DMS 273 (cell line): ENCODE measurements around the gene PDSS2.
A peak's percentile ranks its signal among the peaks of the same experiment; 100 is the strongest.
"Not testable (repeated sequence)": the region's sequence is repeated elsewhere in the genome, so short reads cannot be mapped to it uniquely, and the experiment has no call there.

Experiments used
- DNase-seq: peaks from one replicate; lab custom pipeline; 2025; ENCODE audit not compliant: unreplicated experiment; lab: John Stamatoyannopoulos, UW

Gene PDSS2

DNA sequence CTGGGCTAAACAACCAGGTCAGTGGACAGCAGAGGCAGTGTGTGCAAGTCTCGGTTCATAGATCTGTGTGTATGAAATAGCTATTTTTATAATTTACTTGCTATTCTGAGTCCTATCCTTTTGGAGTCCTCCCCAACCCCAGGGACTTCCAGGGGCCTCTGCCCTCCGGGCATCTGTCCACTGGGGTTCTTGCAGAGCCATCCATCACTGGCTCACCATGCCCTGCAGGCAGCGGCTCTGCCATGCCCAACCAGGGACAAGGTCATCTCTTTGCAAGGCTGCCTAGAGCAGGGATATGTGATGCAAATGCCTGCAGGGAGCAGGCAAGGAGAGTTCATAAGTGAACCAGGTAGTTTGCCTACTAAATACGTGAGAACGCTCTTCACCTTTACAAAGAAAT lies 333.6 kb downstream of the PDSS2 start:
- no peak for DNase-seq

DNA sequence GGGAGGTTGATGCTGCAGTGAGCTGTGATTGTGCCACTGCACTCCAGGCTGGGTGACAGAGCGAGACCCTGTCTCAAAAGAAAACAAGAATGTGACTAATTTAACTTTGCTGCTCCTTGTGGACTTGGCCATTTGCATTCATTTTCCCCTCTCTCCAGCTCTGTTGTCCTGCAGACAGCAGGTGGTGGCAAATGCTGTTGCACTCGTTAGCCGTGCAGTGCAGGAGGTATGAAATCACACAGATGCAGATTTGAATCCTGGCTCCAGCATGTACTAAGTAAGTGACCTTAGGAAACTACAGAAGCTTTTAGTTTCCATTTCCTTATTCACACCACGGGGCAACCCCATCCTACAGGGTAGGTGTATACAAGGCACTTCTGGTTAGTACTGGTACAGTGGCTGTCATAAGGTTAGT lies 334.4 kb downstream of the PDSS2 start:
- DNase-seq, result peak; percentile 60

DNA sequence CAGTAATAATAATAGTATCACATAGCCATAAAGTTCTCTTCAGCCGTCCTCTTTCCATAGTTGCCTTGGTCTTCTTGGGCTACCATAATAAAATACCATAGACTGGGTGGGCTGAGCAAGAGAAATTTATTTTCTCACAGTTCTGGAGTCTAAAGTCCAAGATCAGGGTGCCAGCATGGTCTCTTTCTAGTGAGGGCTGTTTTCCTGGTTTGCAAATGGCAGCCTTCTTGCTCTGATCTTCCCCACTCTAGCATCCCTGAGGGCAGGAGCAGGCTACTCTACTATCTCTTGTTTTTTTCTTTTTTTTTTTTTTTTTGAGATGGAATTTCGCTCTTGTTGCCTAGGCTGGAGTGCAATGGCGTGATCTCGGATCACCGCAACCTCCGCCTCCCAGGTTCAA lies 335.9 kb downstream of the PDSS2 start:
- DNase-seq, result no peak

DNA sequence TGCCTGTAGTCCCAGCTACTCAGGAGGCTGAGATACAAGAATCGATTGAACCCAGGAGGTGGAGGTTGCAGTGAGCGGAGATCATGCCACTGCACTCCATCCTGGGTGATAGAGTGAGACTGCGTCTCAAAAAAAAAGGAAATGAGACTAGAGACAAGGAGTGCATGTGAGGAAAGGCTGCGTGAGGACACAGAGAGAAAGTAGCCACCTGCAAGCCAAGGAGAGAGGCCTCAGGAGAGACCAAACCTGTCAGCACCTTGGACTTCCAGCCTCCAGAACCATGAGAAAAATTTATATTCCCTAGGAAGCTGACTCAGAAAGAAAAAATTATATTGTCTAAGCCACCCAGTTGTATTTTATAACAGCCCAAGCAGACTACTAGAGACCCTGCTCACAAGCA lies 336.6 kb downstream of the PDSS2 start:
- no peak for DNase-seq

DNA sequence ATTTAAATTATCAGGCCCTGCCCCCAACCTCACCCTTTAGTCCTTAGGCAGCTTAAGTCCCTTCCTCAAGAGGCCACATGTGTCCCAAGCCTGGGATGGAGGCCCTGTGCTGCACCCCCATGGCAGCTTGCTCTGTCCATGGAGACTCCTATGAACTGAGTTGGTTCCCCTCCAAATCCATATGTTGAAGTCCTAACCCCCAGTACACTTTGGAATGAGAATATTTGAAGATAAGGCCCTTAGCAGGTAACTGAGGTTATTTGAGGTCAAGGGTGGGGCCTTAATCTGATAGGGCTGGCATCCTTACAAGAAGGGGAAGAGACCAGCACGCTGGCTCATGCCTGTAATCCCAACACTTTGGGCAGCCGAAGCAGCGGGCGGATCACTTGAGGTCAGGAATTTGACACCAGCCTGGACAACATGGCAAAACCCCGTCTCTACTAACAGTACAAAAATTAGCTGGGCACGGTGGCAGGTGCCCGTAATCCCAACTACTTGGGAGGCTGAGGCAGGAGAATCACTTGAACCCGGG lies 337.3 kb downstream of the PDSS2 start:
- DNase-seq, result no peak

DNA sequence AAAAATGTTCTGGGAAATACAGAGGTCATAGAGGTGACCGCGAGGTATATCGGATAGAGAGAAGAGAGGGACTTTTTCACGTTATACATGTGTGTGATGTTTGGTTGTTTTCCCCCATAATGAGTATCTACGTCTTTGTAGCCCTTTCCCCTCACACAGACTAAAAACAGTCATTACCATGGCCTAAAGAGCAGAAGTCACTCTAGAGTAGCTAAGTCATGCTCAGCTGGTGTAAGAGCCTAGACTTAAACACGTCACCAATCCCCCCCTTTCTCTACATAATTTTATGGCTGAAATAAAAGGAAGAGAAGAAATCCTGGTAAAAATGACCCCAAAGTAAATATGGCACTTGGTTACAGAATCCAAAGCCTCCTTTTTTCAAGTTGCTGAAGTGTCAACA lies 338.1 kb downstream of the PDSS2 start:
- DNase-seq, result no peak

DNA sequence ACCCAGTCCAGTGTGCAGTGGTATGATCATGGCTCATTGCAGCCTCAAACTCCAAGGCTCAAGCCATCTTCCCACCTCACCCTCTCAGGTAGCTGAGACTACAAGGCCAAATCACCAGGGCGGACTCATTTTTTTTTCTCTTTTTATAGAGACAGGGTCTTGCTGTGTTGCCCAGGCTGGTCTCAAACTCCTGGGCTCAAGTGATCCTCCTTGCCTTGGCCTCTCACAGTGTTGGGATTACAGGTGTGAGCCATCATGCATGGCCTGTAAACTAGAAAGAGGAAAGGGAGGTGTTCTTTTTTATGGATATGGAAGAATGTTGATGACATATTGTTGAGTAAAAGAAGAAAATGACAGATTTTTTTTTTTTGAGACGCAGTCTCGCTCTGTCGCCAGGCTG lies 339.0 kb downstream of the PDSS2 start:
- DNase-seq, result no peak

DNA sequence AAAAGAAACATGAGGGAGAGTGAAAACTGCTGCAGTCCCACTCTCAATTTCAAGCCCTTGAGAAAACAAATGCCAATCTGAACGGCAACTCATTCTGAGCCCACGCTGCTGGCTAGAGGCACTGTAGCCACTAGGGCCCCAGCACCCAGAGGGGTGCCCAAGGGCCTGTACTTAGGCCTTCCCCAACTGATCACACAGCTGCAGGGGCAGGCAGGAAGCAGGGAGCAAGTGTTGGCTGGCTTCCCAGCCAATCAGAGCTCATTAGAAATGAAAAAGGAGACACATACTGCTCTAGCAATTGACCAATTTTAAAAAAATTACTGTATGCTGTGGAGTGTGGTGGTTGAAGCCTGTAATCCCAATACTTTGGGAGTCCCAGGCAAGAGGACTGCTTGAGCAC lies 340.4 kb downstream of the PDSS2 start:
- DNase-seq, result peak; percentile 57

DNA sequence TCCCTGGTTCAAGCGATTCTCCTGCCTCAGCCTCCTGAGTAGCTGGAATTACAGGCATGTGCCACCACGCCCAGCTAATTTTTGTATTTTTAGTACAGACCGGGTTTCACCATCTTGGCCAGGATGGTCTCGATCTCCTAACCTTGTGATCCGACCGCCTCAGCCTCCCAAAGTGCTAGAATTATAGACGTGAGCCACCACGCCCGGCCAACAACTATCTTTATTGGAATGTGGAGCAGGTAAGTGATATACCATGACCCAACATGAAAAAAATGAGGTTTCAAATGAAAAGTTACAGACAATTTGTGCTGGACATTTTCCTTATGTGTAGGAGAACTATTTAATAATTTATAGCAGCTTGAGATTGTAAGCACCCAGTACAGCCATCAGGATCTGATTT lies 340.8 kb downstream of the PDSS2 start:
- not testable (repeated sequence) for DNase-seq

DNA sequence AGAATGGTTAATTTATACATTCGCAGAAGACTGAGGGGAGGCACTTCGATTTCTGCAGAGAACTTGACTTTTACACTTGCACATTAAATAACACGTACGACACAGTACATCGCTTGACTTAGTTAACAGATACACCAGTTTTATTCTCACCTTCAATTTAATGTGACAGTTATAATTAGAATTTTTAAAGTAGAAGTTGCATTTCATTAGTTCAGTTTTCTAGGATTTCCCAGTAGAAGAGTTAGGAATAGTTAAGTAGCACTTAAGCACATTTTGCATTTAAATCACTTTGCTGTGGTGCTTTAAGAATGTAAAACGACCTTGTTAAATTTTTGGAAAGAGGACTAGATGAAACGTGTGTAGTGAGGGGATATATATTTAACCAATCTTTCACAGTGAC lies 342.4 kb downstream of the PDSS2 start:
- DNase-seq, result no peak

DNA sequence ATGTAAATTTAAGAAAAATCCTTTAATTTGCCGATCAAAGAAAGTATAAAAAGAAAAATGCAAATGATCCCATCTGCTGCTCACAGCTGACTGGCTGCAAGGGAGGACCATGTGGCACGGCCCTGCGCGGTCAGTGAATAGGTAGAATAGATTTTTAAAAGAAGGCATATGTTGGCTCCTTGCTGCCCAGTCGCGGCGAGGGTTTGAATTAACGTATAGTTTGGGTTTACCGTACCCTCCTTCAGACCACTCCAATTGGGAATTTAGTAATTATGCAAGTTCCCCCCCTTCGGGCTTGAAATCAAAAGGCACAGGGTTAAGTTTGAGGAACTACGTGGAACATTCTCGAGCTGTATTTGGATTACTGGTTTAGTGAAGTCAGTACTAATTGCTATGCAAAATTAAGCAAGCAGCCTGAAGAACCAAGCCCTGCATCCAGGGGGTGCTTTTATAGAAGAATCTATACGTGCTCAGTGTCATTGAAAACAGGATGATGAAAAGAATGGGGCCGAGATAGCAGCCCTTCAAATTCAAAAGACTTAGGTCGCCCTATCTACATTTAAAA lies 343.0 kb downstream of the PDSS2 start:
- peak; percentile 89 for DNase-seq

DNA sequence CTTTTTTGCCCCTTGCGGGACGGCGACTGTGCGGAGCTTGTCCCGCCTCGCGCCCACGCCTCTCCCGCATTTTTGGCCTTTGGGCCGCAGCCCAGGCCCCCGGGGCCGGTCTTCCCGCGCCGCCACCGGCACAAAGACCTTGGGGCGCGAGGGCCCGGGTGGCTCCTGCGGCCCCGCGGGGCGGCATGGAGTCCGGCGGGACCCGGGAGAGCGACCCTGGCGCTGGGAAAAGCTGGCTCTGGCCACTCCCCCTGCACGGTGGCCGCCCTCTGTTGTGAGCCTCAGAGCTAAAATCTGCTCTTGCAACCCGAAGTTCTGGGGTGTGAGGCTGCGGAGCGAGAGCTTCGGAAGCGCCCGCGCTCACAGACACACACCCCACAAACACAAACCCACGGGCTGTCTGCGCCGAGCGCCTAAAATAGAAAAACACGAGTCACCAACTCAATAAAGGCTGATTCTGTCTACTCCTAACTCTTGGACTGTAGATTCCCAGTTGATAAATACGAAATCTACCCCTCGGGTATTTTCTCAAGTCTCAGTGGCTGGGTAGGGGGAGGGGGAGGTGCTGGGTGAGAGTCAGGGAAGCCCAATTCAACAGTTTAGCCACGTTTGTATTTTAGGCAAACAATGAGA lies 343.6 kb downstream of the PDSS2 start:
- peak; percentile 91 for DNase-seq

DNA sequence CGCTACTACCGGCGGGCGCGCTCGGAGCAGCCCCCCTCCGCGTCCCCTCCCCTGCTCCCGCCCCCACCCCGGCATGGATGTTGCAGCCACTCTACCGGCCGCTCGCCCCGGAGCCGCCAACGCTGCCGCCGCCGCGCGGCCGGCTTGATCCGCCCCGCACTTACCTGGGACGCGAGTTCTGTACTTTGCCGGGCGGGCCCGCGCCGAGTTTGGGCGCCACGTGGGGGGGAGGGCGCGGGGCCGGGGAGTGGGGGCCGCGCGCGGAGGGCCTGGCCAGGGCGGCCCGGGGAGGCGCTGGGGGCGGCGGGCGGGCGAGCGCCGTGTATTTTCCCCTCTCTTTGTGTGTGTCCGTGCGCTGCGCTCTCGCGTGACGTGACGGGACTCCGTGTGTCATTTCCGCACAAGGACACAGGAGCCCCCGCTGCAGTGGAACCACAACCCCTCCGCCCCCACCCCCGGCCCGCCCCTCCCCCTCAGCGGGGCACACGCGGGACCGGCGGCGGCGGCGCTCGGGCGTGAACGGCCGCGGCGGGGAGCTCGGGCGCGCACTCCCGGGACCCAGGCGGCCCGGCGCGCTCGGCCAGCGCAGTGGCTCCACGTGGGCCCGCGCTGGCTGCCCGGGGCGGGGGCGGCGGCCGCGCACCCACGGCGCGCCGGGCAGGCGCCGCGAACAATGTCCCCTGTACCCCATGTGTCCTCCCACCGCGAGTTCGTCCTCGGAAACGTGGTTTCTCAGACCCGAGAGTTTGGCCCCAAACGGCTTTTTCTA lies 344.3 kb downstream of the PDSS2 start, which contains the start of gene BEND3:
Gene BEND3 (minus strand): TSS at position 590 of the 769 bp plus-strand sequence. CDS start 16,230 bp downstream, outside the sequence.
- peak; percentile 83 for DNase-seq

DNA sequence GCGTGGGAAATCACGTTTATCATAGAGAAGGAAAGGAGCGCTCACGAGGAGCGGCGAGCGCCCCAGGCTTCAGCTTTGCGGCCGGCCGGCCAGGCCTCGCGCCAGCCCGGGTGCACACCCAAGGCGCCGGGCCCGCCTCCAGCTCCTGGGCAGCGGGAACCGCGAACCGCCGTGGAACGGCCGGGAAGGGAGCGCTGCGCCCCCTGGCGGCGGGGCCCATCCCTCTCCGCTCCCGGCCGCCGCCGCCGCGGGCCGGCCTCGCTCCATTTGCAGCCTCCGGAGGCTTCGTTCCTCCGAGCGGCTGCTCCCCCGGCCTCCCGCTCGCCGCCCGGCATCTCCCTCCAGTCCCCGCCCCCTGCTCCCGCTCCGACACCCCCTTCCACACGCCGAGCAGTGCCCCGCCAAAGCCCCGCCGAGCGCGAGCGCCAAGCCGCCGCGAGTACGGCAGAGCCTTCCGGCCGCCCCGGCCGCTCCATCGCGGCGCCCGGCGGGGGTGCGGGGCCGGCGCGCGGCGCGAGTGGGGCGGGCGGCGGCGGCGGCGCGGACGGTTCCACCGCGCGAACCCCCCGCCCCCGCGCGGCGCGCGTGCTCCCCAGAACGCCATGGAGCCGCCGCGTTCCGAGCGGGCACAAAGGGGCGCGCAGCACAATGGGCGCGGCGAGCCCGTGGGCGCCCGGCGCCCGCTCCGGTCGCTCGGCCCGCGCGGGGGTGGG lies 345.0 kb downstream of the PDSS2 start:
- DNase-seq, result peak; percentile 97

DNA sequence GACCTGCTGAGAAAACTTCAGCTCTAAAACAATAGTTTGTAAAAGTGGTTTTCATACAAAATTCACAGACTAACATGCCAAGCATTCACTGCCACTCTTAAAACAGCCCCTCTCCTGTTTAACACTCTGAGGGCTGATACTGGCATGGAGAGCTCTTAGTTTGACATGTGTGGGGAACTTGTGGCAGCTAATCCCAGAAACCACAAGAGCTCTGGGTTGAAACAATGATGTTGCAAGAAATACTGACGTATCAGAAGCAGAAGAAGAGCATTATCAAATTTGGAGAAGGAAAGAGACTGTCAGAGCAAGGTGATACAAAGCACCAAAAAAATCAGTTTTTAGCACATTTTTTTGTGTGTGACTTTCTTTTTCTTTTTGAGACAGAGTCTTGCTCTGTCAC lies 349.2 kb downstream of the PDSS2 start:
- DNase-seq, result no peak

DNA sequence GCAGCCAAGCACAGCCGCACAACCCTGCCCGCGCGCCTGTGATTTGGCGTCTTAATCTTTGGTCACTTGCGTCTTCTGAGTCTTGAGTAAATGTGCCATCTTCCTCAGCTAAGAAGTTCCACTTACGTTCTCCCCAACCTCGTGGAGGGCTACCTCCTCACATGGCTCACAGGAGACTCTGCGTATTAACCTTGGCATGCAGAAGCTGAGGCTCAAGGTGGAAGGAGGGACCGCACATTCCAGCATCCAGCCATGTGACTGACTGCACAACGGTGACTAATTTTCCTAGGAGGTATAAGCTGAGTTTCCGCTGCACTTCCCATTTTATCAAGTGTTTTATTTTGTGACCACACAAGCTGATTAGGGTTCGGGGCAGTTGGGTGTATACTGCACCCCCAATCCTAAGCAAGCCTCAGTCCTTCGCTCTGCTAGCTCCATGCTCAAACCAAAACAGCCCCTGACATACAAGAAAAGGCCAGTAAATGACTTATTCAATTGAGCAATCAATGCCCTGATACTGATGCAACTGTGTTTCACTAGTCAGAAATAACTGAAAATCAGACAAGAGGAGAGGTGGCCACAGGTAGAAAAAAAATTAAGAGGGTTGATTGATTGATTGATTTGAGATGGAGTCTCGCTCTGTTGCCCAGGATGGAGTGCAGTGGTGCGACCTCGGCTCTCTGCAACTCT lies 351.0 kb downstream of the PDSS2 start:
- no peak for DNase-seq

DNA sequence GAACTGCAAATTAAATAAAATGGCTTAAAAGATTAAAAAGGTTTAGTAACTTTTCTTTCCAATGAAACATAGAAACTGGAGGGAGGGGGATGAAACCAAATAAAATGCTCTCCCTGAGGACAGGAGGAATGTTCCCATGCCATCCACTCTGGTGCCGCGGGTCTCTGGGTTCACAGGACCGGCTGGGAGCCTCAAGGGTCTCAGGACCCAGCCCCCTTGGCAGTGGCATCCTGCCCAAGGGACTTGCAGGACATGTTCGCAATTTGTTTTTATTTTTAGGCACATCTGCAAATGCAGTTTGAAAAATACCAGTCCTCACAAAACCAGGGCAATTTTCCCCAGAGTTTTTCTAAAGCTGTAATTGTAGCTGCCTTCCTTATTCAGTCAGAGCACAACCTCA lies 351.6 kb downstream of the PDSS2 start:
- no peak for DNase-seq

DNA sequence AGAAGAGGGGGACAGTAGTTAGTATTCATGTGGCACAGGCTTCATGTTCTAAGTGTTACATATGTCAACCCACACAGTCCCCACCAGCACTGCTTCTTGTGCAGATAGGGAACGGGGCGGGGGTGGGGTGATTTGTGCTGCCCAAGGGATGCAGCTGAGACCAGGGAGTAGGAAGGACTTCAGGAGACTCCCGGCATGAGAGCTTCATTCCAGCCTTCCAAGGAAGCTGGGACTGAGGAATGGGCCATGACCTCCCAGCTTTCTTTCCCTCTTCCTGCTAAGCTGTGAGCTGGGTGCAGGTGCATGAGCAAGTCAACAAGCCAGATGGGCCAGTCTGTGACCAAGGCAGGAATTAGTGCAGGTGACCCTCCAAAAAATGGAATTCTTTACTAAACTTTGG lies 353.2 kb downstream of the PDSS2 start:
- DNase-seq, result no peak

DNA sequence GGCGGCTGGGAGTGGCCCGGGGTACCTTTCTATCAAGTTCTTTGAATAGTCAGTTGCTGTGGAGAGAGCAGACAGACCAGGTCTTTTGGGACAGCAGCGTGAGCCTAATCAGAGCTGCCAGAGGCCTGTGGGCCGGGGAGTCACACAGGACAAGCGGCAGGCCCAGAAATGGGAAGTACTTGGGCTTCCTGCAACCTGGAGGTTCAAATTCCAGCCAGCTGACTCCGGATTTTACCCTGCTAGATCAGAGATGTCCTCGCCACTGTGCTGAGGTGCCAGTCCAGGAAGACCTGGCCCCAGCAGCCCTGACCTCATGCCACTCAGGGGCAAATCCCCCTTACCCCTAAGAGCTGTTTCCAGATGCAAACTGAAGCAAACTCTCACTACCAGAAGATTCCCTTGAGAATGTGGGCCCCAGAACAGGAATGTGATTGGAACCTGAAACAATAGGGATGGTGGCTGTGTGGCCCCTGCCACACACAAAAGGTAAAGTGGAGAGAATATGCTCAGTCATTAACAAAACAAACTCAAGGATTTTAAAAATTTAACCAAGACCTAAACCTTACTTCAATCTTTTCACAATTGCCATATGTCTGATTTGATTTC lies 353.8 kb downstream of the PDSS2 start:
- no peak for DNase-seq

DNA sequence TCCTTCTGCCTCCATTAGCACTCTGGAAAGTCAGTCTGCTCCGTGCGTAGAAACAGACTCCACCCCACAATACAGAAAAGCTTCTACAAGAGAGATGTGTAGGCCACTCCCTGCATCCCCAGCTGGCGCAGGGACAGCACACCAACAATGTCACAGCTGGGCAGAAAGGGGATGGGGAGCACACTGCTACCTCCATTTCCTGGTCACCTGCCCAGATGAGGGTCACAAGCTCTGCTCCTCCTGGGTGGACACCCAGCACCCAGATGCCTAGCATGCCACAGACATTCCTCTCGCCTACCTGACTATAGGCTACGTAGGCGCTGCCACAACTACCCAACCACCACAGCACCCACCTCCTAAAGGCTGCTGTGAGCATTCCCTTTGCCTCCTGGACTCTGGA lies 356.3 kb downstream of the PDSS2 start:
- peak; percentile 55 for DNase-seq
